Measurements from ENCODE around the gene CRACR2A.

CRACR2A gene

GRCh38 chr12:3658327-3659163, 94.4 kb downstream of the CRACR2A start:
- no peak overlapping the region for H3K4me3 ChIP-seq (ENCODE audit: low read length)
- DNase-seq (ENCODE audit: low read depth): peak; percentile 35
- TF ChIP-seq CTCF (IDR thresholded peaks at IDR 0.05; ENCODE audit: insufficient read depth, low read depth, low read length, missing control alignments): peak; percentile 52

DNA sequence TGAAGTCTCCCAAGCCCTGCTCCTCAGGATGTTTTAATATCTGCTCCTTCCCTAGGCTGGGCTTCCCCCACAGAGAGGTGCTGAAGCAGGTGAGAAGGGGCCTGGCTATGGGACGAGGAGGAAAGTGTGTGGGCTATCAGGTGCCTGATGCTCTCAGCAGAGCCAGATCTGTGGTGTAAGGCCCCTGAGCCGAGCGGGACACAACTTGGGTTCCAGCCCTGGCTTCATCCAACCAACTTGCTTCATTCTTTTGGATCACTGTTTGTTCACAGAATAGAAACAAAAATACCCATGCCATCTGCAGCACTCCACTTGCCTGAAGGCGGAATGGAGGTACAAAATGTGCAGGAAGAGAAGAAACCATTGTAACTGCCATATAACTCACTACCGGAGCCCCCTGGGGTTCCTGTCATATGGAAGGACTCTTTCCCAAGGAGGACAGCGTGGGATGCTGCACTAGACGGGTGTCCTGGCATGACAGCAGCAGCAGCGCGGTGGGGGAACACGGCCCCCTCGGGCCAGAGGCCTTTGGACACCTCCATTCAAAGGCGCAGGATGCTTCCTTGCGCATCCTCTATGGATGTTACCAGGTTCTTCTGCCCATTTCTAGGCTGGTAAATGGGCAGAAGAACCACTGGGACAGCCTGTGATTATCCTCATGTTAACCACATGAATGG, 95.8 kb downstream of the CRACR2A start:
- TF ChIP-seq CTCF (IDR thresholded peaks at IDR 0.05; ENCODE audit: insufficient read depth, low read depth, low read length, missing control alignments): no peak
- DNase-seq (ENCODE audit: low read depth): no peak
- no peak overlapping the region for H3K4me3 ChIP-seq (ENCODE audit: low read length)

- no peak overlapping the region for H3K4me3 ChIP-seq (ENCODE audit: low read length)
- DNase-seq (ENCODE audit: low read depth): peak; percentile 38
- TF ChIP-seq CTCF (IDR thresholded peaks at IDR 0.05; ENCODE audit: insufficient read depth, low read depth, low read length, missing control alignments): peak; percentile 51
Measured at GRCh38 chr12:3655328-3655900, 97.5 kb downstream of the CRACR2A start.

GRCh38 chr12:3651585-3652424, 101.1 kb downstream of the CRACR2A start:
- no peak for TF ChIP-seq CTCF (IDR thresholded peaks at IDR 0.05; ENCODE audit: insufficient read depth, low read depth, low read length, missing control alignments)
- no peak overlapping the region for H3K4me3 ChIP-seq (ENCODE audit: low read length)
- no peak for DNase-seq (ENCODE audit: low read depth)

GRCh38 chr12:3647504-3647903, 105.4 kb downstream of the CRACR2A start:
- no peak for TF ChIP-seq CTCF (IDR thresholded peaks at IDR 0.05; ENCODE audit: insufficient read depth, low read depth, low read length, missing control alignments)
- no peak for DNase-seq (ENCODE audit: low read depth)
- no peak overlapping the region for H3K4me3 ChIP-seq (ENCODE audit: low read length)

DNA sequence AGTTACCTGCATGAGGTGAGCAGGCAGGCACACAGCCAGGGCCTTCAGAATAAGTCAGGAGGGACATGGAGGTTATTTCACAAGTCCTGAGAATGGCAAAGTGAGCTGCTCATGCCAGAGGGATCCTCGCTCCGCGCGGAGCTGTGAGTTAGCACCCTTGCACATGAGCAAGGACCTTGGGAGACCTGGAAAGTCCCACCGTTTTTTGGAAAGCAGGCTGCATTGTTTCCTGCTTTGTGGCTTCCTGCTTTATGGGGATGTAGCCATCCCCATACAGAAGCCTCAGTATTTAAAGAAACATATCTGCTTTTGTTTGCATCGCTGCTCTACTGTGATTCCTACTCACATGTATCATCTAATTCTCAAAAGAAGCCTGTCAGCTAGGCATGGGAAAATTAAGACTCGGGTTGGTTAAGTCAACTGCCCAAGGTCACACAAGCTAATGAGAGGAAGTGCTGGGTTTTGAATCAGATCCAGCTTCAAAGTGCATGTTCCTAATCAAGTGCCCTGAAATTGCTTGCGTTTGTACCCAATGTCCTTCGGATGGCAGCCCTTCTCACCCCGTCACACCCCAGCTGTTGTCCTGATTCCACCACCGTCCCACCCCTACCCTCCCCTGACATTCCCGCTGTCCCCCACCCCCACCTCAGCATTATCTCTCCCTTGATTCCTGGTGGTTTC, 106.2 kb downstream of the CRACR2A start:
- no peak overlapping the region for H3K4me3 ChIP-seq (ENCODE audit: low read length)
- DNase-seq (ENCODE audit: low read depth): no peak
- no peak for TF ChIP-seq CTCF (IDR thresholded peaks at IDR 0.05; ENCODE audit: insufficient read depth, low read depth, low read length, missing control alignments)

Data from epithelial cell of esophagus (primary cell).